Measurements from ENCODE around the gene CDC26. TPM values are rescaled to one million over a fixed set of nuclear protein-coding genes. Genes with fewer than 3 reads are reported as not detected.

Gene CDC26
- total RNA-seq, 1 donor from 2014 or later = 37.1 TPM

GRCh38 chr9:113228130-113228665 is 47.2 kb downstream of the CDC26 start:
- Mint-ChIP-seq H3K27ac (ENCODE audit: unreplicated experiment) (no peak overlapping the region), H3K4me1 (peaks cover 8% of the 10 kb centered on the region), H3K36me3 (ENCODE audit: low read depth) (no peaks in the 10 kb centered on the region), H3K9me3 (no peaks in the 10 kb centered on the region), H3K27me3 (ENCODE audit: low read depth) (no peaks in the 10 kb centered on the region), H3K4me3 (no peak overlapping the region)
- no peak for DNase-seq (ENCODE audit: low read depth, low spot score)
- TF ChIP-seq, protein P1, sequence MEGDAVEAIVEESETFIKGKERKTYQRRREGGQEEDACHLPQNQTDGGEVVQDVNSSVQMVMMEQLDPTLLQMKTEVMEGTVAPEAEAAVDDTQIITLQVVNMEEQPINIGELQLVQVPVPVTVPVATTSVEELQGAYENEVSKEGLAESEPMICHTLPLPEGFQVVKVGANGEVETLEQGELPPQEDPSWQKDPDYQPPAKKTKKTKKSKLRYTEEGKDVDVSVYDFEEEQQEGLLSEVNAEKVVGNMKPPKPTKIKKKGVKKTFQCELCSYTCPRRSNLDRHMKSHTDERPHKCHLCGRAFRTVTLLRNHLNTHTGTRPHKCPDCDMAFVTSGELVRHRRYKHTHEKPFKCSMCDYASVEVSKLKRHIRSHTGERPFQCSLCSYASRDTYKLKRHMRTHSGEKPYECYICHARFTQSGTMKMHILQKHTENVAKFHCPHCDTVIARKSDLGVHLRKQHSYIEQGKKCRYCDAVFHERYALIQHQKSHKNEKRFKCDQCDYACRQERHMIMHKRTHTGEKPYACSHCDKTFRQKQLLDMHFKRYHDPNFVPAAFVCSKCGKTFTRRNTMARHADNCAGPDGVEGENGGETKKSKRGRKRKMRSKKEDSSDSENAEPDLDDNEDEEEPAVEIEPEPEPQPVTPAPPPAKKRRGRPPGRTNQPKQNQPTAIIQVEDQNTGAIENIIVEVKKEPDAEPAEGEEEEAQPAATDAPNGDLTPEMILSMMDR (conservative IDR thresholded peaks at IDR 0.05) = no peak

DNA sequence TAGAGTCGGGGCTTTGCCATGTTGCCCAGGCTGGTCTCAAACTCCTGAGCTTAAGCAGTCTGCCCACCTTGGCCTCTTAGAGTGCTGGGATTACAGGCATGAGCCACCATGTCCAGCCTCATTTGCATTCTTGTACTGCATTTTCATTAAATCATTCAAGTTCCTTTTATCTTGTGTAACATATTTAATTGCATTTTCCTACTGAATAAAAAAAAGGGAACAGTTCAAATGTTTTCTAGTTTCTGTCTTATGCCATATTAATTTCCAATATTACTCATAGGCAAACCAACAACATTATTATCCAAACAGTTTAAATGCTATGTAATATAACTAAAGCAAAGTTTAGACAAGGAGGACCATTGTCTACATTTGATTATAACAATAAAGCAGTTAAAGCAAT is 47.9 kb downstream of the CDC26 start:
- no peak overlapping the region for H3K27ac Mint-ChIP-seq (ENCODE audit: unreplicated experiment)
- H3K36me3 Mint-ChIP-seq (ENCODE audit: low read depth) = no peaks in the 10 kb centered on the region
- H3K9me3 Mint-ChIP-seq = no peaks in the 10 kb centered on the region
- no peak for DNase-seq (ENCODE audit: low read depth, low spot score)
- TF ChIP-seq, protein P1 (conservative IDR thresholded peaks at IDR 0.05) = no peak
- H3K4me1 Mint-ChIP-seq = peaks cover 16% of the 10 kb centered on the region
- H3K4me3 Mint-ChIP-seq = no peak overlapping the region
- H3K27me3 Mint-ChIP-seq (ENCODE audit: low read depth) = no peaks in the 10 kb centered on the region

GRCh38 chr9:113223963-113224362 is 51.4 kb downstream of the CDC26 start:
- H3K36me3 Mint-ChIP-seq (ENCODE audit: low read depth) = no peaks in the 10 kb centered on the region
- H3K9me3 Mint-ChIP-seq = no peaks in the 10 kb centered on the region
- H3K4me3 Mint-ChIP-seq = peak overlapping the region; percentile 99
- TF ChIP-seq, protein P1 (conservative IDR thresholded peaks at IDR 0.05) = no peak
- H3K27me3 Mint-ChIP-seq (ENCODE audit: low read depth) = no peaks in the 10 kb centered on the region
- peaks cover 35% of the 10 kb centered on the region for H3K4me1 Mint-ChIP-seq
- DNase-seq (ENCODE audit: low read depth, low spot score) = no peak
- no peak overlapping the region for H3K27ac Mint-ChIP-seq (ENCODE audit: unreplicated experiment)

DNA sequence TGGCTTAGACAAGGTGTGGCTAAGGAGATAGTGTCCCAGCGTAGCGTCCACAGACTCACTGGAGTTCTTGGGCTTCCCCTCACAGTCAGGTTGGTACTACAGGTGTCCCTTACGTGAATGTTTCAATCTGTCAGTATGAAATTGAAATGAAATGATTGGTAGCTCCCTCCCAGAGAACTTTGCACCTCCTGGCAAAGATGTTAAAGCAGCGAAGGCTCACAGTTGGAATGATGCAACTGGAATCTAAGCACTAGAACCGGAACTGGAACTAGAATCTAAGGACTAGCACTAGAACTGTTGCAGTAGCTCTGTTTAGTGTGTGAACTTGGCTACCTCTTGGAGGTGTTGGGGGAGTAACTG is 52.9 kb downstream of the CDC26 start:
- Mint-ChIP-seq H3K27me3 (ENCODE audit: low read depth) (no peaks in the 10 kb centered on the region), H3K9me3 (no peaks in the 10 kb centered on the region), H3K4me1 (peaks cover 35% of the 10 kb centered on the region), H3K4me3 (peak overlapping the region; percentile 99), H3K36me3 (ENCODE audit: low read depth) (no peaks in the 10 kb centered on the region), H3K27ac (ENCODE audit: unreplicated experiment) (no peak overlapping the region)
- TF ChIP-seq, protein P1 (conservative IDR thresholded peaks at IDR 0.05) = no peak
- DNase-seq (ENCODE audit: low read depth, low spot score) = no peak

GRCh38 chr9:113221800-113222481 is 53.4 kb downstream of the CDC26 start:
- no peaks in the 10 kb centered on the region for H3K36me3 Mint-ChIP-seq (ENCODE audit: low read depth)
- no peaks in the 10 kb centered on the region for H3K9me3 Mint-ChIP-seq
- DNase-seq (ENCODE audit: low read depth, low spot score) = peak; percentile 2
- H3K27ac Mint-ChIP-seq (ENCODE audit: unreplicated experiment) = peak overlapping the region; percentile 95
- TF ChIP-seq, protein P1 (conservative IDR thresholded peaks at IDR 0.05) = no peak
- H3K4me1 Mint-ChIP-seq = peaks cover 35% of the 10 kb centered on the region
- H3K27me3 Mint-ChIP-seq (ENCODE audit: low read depth) = no peaks in the 10 kb centered on the region
- H3K4me3 Mint-ChIP-seq = peak overlapping the region; percentile 99
